OCI-LY7 (cell line): Measurements from ENCODE around the gene CCDC187.

Experiments used
- EZH2phosphoT487 ChIP-seq: fragments of 200-600 bp; sonication (generic); IDR thresholded peaks from 2 replicates; pipeline ENCODE4 v1.6.1; 2018; ENCODE audit warnings: low read depth, borderline replicate concordance, mild to moderate bottlenecking, mixed run types, antibody characterized with exemption, low read length, moderate library complexity, mixed read lengths
- TF ChIP-seq, protein P1 (sequence below): fragments of 200-600 bp; sonication (generic); conservative IDR thresholded peaks from 2 replicates; pipeline ENCODE4 v1.5.1; 2014; ENCODE audit warnings: mild to moderate bottlenecking, antibody characterized with exemption, low read length, moderate library complexity, mixed read lengths

DNA sequence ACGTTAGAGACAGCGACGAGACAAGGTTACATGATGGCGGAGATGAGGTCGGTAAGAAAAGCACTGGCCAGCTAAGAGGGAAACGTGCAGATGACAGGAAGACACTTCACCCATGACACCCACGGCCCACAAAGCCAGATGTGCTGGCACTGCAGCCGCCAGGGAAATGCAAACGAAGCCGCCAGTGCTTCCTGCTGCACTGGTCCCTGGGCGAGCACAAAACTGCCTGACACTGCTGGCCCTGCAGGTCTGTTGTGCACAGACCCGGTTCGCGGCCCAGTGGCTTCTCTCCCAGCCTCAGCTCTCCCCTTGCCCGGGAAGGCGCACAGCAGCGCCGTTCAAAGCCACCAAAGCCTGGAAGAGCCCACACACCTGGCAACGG is 78.5 kb downstream of the CCDC187 start:
- TF ChIP-seq, protein P1, sequence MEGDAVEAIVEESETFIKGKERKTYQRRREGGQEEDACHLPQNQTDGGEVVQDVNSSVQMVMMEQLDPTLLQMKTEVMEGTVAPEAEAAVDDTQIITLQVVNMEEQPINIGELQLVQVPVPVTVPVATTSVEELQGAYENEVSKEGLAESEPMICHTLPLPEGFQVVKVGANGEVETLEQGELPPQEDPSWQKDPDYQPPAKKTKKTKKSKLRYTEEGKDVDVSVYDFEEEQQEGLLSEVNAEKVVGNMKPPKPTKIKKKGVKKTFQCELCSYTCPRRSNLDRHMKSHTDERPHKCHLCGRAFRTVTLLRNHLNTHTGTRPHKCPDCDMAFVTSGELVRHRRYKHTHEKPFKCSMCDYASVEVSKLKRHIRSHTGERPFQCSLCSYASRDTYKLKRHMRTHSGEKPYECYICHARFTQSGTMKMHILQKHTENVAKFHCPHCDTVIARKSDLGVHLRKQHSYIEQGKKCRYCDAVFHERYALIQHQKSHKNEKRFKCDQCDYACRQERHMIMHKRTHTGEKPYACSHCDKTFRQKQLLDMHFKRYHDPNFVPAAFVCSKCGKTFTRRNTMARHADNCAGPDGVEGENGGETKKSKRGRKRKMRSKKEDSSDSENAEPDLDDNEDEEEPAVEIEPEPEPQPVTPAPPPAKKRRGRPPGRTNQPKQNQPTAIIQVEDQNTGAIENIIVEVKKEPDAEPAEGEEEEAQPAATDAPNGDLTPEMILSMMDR, result no peak
- TF ChIP-seq EZH2phosphoT487, result no peak
